CD4-positive, alpha-beta memory T cell (primary cell): ENCODE measurements around the gene EXD3. TPM values are rescaled to one million over a fixed set of nuclear protein-coding genes. Genes with fewer than 3 reads are reported as not detected.
A peak's percentile ranks its signal among the peaks of the same experiment; 100 is the strongest.

Experiments
- CTCF ChIA-PET: fragments of 350-600 bp; sonication (Branson Sonifier 250); formaldehyde crosslinking; loops from one replicate; lab custom pipeline; 2021; ENCODE audit warnings: inconsistent platforms; ENCODE audit not compliant: partially characterized antibody; lab: Charles Lee
- POLR2A ChIA-PET: fragments of 350-600 bp; sonication (Branson Sonifier 250); formaldehyde crosslinking; loops from one replicate; lab custom pipeline; 2021; ENCODE audit not compliant: partially characterized antibody; lab: Charles Lee
- DNase-seq, 5 donors: peaks; one replicate each; pipeline versions ENCODE4 v3.0.0 to v3.0.0-alpha.2; 2020 to 2022; ENCODE audit warnings: mixed read lengths in 1 of 5
- H3K27ac ChIP-seq: one replicate; pipeline ENCODE4 v1.7.0; 2013; ENCODE audit warnings: low read depth, low read length
- H3K27me3 ChIP-seq: 2 replicates; pipeline ENCODE4 v1.7.0; 2013; ENCODE audit warnings: mild to moderate bottlenecking, low read length, moderate library complexity; ENCODE audit not compliant: insufficient read depth
- H3K36me3 ChIP-seq: 2 replicates; pipeline ENCODE4 v1.7.0; 2013; ENCODE audit warnings: mild to moderate bottlenecking, low read length, moderate library complexity; ENCODE audit not compliant: insufficient read depth
- H3K4me1 ChIP-seq: 2 replicates; pipeline ENCODE4 v1.7.0; 2013; ENCODE audit warnings: mild to moderate bottlenecking, low read length, moderate library complexity; ENCODE audit not compliant: insufficient read depth
- H3K4me3 ChIP-seq, 2 donors: one replicate each; pipeline ENCODE4 v1.7.0; 2013; ENCODE audit warnings: low read length in 2 of 2, mild to moderate bottlenecking in 1 of 2
- H3K9me3 ChIP-seq, 2 donors: one replicate each; pipeline ENCODE4 v1.7.0; 2013; ENCODE audit warnings: low read length in 2 of 2, control low read depth in 1 of 2; ENCODE audit not compliant: control insufficient read depth in 1 of 2
- H3K27ac Mint-ChIP-seq, 7 donors: one replicate each; pipeline ENCODE4 v1.8.0; 2020 to 2021; ENCODE audit warnings: mixed read lengths in 7 of 7, mild to moderate bottlenecking in 6 of 7, inconsistent platforms in 3 of 7, moderate library complexity in 3 of 7
- H3K27me3 Mint-ChIP-seq, 2 donors: one replicate each; pipeline ENCODE4 v1.8.0; 2020 to 2021; ENCODE audit warnings: mixed read lengths in 2 of 2
- H3K36me3 Mint-ChIP-seq, 2 donors: one replicate each; pipeline ENCODE4 v1.8.0; 2020 to 2021; ENCODE audit warnings: mixed read lengths in 2 of 2, inconsistent platforms in 1 of 2, mild to moderate bottlenecking in 1 of 2
- H3K4me1 Mint-ChIP-seq, 4 donors: one replicate each; pipeline ENCODE4 v1.8.0; 2020 to 2021; ENCODE audit warnings: mixed read lengths in 4 of 4, mild to moderate bottlenecking in 1 of 4
- H3K4me3 Mint-ChIP-seq, 8 donors: one replicate each; pipeline ENCODE4 v1.8.0; 2020 to 2021; ENCODE audit warnings: mixed read lengths in 8 of 8, mild to moderate bottlenecking in 7 of 8, moderate library complexity in 6 of 8, inconsistent platforms in 3 of 8
- H3K9me3 Mint-ChIP-seq, 8 donors: one replicate each; pipeline ENCODE4 v1.8.0; 2020 to 2021; ENCODE audit warnings: mixed read lengths in 8 of 8, mild to moderate bottlenecking in 5 of 8, inconsistent platforms in 3 of 8, moderate library complexity in 1 of 8
- intact Hi-C: fragments of 100-400 bp; cut with micrococcal nuclease; formaldehyde crosslinking; loops from one replicate; pipeline ENCODE4 v1.15.1; 2023
- polyA plus RNA-seq, 2 donors: library from polyadenylated mRNA; unstranded; fragments of 300-500 nt; fragmentation: Illumina TruSeq; gene quantifications; one replicate each; pipeline ENCODE4 v1.2.3, GENCODE V29; 2021
- total RNA-seq, 2 experiments: library from RNA; stranded (reverse); gene quantifications; one replicate each; pipeline ENCODE4 v1.2.3, GENCODE V29; 2021

EXD3 gene
- total and polyA plus RNA-seq, 4 experiments from 2014 or later: 2.5 to 21.9 (median 14.2) TPM

DNA sequence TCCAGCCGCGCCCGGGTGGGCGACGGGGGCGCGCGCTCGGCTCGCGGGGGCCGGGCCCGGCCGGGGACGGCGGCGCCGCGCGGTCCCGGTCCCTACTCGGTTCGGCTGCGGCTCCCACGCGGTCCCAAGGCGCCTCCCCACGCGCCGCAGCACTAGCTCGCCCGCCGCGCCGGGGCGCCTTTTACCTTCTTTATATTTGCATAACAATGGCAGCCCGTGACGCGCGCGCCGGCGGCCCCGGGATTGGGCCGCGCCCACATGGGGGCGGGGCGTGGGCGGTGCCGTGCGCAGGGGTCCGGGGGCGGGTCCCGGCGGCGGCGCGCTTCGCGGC lies 120.9 kb downstream of the EXD3 start, which contains the start of gene NRARP:
NRARP (minus strand) TSS at position 154 of the 331 bp plus-strand sequence. CDS start 343 bp downstream, outside the sequence.
- ChIA-PET POLR2A (interaction anchor here (1.0 to 1.7 kb wide), 4 partner anchors 50 to 122 kb away, joined by 3 to 11 read pairs (median 5); partner anchors contain the start of genes EXD3, NOXA1 and TUBB4B), CTCF (interaction anchor here (0.6 to 1.7 kb wide), 8 partner anchors 11 to 223 kb away, joined by 3 to 4 read pairs (median 3); no protein-coding TSS in a partner anchor)
- Histone ChIP-seq H3K9me3 (no peaks in the 10 kb centered on the region), H3K36me3 (no peaks in the 10 kb centered on the region), H3K4me1 (peaks cover 32% of the 10 kb centered on the region), H3K27me3 (peaks cover 16% of the 10 kb centered on the region), H3K4me3 (peak within 1 kb of the TSS in 1 of 2 donors; percentile 58), H3K27ac (peak within 1 kb of the TSS; percentile 15)
- Mint-ChIP-seq H3K9me3 (no peaks in the 10 kb centered on the region), H3K4me3 (peak within 1 kb of the TSS in 7 of 8 donors; percentile 58 to 85 (median 66)), H3K36me3 (no peaks in the 10 kb centered on the region), H3K4me1 (peaks cover 3 to 23% (median 13%) of the 10 kb centered on the region in 4 donors), H3K27ac (peak within 1 kb of the TSS in 1 of 7 donors; percentile 35), H3K27me3 (peaks cover 3 to 9% of the 10 kb centered on the region in 2 donors)
- intact Hi-C loops: loop anchor here (1.0 to 10.0 kb wide), 2 partner anchors 143 to 233 kb away; no protein-coding TSS in a partner anchor
- DNase-seq: peak; percentile 87 to 90 (median 88)

GRCh38 chr9:137301081-137301947 lies 121.6 kb downstream of the EXD3 start:
- ChIA-PET CTCF (interaction anchor here (0.6 to 1.7 kb wide), 8 partner anchors 12 to 223 kb away, joined by 3 to 4 read pairs (median 3); no protein-coding TSS in a partner anchor), POLR2A (interaction anchor here (1.0 to 1.7 kb wide), 4 partner anchors 49 to 122 kb away, joined by 3 to 11 read pairs (median 5); partner anchors contain the start of genes EXD3, NOXA1 and TUBB4B)
- H3K27me3 ChIP-seq: peaks cover 24% of the 10 kb centered on the region
- intact Hi-C loops: loop anchor here (1.0 to 10.0 kb wide), 2 partner anchors 60 to 233 kb away; partner anchors contain the start of gene TUBB4B
- peak overlapping the region in 1 of 2 donors; percentile 58 for H3K4me3 ChIP-seq
- H3K9me3 ChIP-seq: no peaks in the 10 kb centered on the region
- Mint-ChIP-seq H3K27ac (peak overlapping the region in 1 of 7 donors; percentile 15), H3K4me3 (peak overlapping the region in 7 of 8 donors; percentile 64 to 89 (median 82)), H3K4me1 (peaks cover 6 to 27% (median 13%) of the 10 kb centered on the region in 4 donors), H3K27me3 (peaks cover 9 to 15% of the 10 kb centered on the region in 2 donors), H3K9me3 (no peaks in the 10 kb centered on the region), H3K36me3 (no peaks in the 10 kb centered on the region)
- DNase-seq: no peak
- no peaks in the 10 kb centered on the region for H3K36me3 ChIP-seq
- no peak overlapping the region for H3K27ac ChIP-seq
- peaks cover 31% of the 10 kb centered on the region for H3K4me1 ChIP-seq

DNA sequence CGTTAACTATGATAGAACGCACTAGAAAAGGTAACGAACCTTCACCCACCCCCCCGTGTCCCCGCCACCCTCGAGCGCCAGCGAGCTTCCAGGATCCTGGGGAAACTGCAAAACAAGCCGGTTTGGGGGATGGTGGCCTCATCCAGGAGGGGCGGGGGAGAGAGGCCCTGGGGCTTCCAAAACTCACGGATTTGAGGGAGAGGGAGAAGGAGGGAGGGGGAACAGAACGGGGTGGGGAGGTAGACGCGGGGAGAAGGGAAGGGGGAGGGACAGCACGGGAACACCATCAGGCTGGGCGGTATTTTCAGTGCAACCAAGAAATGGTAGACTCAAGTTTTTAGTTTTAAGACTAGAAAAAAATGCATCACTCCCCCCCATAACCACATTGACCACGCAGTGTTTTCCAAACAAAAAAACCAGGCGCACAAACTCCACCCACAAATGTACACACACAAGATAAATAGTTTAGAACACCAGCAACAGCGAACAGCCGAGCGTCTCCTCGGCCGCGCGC lies 122.3 kb downstream of the EXD3 start:
- no peaks in the 10 kb centered on the region for H3K9me3 Mint-ChIP-seq
- ChIA-PET POLR2A (interaction anchor here (1.6 kb wide), 1 partner anchor 48 kb away, joined by 3 read pairs; no protein-coding TSS in a partner anchor), CTCF (no interaction called here)
- Histone ChIP-seq H3K4me3 (peak overlapping the region in 1 of 2 donors; percentile 38), H3K9me3 (no peaks in the 10 kb centered on the region), H3K36me3 (no peaks in the 10 kb centered on the region), H3K27me3 (peaks cover 26% of the 10 kb centered on the region), H3K4me1 (peaks cover 24% of the 10 kb centered on the region), H3K27ac (no peak overlapping the region)
- H3K4me3 Mint-ChIP-seq: peak overlapping the region; percentile 68 to 89 (median 82)
- peaks cover 10 to 15% of the 10 kb centered on the region in 2 donors for H3K27me3 Mint-ChIP-seq
- peak overlapping the region in 1 of 7 donors; percentile 66 for H3K27ac Mint-ChIP-seq
- H3K4me1 Mint-ChIP-seq: peaks cover 6 to 23% (median 12%) of the 10 kb centered on the region in 4 donors
- no peaks in the 10 kb centered on the region for H3K36me3 Mint-ChIP-seq
- no peak for DNase-seq
- intact Hi-C loops: loop anchor here (1.0 to 10.0 kb wide), 2 partner anchors 59 to 234 kb away; partner anchors contain the start of gene TUBB4B

DNA sequence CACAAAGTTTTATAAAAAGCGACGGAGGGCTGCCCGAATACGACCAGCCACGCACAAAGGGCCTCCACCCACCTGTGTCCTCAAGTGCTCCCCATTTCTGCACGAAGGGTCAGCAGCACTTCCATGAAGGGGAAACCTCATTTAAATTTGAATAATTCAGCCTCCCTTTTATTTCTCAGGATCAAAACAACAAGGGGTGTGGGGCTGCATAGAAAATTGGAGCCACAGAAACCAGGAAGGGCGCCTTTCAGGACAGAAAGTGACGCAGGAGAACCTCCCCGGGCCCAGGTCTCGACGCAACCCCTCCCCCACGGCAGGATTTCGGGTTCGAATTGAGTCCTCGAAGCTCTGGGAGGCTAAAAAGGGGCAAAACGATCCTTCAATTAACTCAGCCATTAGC lies 123.0 kb downstream of the EXD3 start:
- Mint-ChIP-seq H3K27ac (no peak overlapping the region), H3K27me3 (peaks cover 10 to 15% of the 10 kb centered on the region in 2 donors), H3K4me1 (peaks cover 4 to 18% (median 8%) of the 10 kb centered on the region in 4 donors), H3K4me3 (peak overlapping the region in 5 of 8 donors; percentile 9 to 53 (median 35)), H3K36me3 (no peaks in the 10 kb centered on the region), H3K9me3 (no peaks in the 10 kb centered on the region)
- H3K27ac ChIP-seq: no peak overlapping the region
- ChIA-PET POLR2A (no interaction called here), CTCF (no interaction called here)
- H3K4me3 ChIP-seq: no peak overlapping the region
- no peaks in the 10 kb centered on the region for H3K9me3 ChIP-seq
- H3K4me1 ChIP-seq: peaks cover 19% of the 10 kb centered on the region
- intact Hi-C loops: loop anchor here (10.0 kb wide), 1 partner anchor 235 kb away; no protein-coding TSS in a partner anchor
- H3K27me3 ChIP-seq: peaks cover 26% of the 10 kb centered on the region
- H3K36me3 ChIP-seq: no peaks in the 10 kb centered on the region
- DNase-seq: no peak

DNA sequence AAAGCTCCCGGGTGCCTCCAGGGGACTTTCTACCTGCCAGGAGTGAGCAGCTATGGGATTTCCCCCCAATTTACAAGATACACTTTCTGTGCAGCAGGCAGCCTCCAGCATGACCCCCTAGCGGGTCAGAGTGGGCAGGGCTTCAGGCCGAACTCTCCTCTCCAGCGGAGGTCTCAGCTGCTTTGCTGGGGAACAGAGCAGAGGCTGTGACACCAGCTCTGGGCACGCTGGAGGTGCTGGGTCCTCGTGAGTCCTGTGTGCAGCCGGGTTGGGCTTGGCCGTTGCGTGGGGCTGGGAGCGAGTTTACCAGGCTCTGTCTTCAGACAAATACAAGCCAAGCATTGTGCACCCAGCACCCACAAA lies 123.8 kb downstream of the EXD3 start:
- no peaks in the 10 kb centered on the region for H3K9me3 ChIP-seq
- peaks cover 17% of the 10 kb centered on the region for H3K4me1 ChIP-seq
- ChIA-PET POLR2A (no interaction called here), CTCF (no interaction called here)
- H3K36me3 ChIP-seq: no peaks in the 10 kb centered on the region
- no peaks in the 10 kb centered on the region for H3K36me3 Mint-ChIP-seq
- no peak overlapping the region for H3K27ac Mint-ChIP-seq
- H3K4me3 ChIP-seq: no peak overlapping the region
- intact Hi-C loops: no loop called here
- no peak overlapping the region for H3K27ac ChIP-seq
- H3K9me3 Mint-ChIP-seq: no peaks in the 10 kb centered on the region
- no peak overlapping the region for H3K4me3 Mint-ChIP-seq
- peaks cover 26% of the 10 kb centered on the region for H3K27me3 ChIP-seq
- no peak for DNase-seq
- H3K27me3 Mint-ChIP-seq: peaks cover 14 to 19% of the 10 kb centered on the region in 2 donors
- H3K4me1 Mint-ChIP-seq: peaks cover 4 to 18% (median 9%) of the 10 kb centered on the region in 4 donors

DNA sequence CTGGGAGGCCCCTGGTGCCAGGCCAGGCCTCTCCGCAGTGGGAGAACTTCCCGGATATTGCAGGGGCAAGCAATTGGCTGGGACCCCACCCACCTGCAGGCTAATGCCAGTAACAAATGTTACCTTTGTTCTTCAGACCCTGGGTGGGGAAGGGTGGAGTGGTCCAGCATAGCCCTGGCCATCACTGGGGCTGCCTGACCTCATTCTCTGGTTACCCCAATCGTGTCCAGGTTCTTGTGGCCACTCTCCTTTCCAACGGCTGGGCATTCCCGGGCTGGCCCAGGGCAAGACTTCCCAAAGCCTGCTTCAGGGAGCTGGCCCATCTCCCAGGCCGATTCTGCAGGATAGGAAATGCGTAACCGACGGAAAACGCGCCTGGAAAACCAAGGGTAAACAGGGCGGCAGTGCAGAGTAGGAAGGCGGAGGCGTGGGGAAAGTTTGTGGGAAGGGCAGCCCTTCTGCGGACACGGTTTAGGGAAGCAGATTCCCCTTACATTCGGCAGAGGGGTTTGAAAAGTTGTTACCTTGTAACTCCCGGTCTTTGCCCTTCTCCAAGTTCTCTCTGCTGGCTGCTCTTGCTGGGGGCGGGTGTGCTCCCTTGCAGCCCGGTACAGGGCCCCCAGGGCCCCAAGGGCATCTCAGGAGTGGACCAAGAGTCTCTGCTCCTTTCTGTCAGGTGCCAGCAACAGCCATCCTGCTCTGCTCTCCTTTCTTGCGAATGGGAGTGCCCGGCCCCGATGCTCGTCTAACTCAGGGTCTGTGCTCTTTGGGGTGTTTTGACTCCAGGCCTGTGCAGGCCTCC lies 124.4 kb downstream of the EXD3 start:
- no peak overlapping the region for H3K4me3 ChIP-seq
- CTCF ChIA-PET: no interaction called here
- peaks cover 17% of the 10 kb centered on the region for H3K4me1 ChIP-seq
- H3K9me3 ChIP-seq: no peaks in the 10 kb centered on the region
- H3K36me3 Mint-ChIP-seq: no peaks in the 10 kb centered on the region
- intact Hi-C loops: no loop called here
- H3K4me1 Mint-ChIP-seq: peaks cover 4 to 14% (median 6%) of the 10 kb centered on the region in 4 donors
- peaks cover 16 to 22% of the 10 kb centered on the region in 2 donors for H3K27me3 Mint-ChIP-seq
- H3K9me3 Mint-ChIP-seq: peaks cover 0 to 2% (median 0%) of the 10 kb centered on the region in 8 donors
- H3K36me3 ChIP-seq: no peaks in the 10 kb centered on the region
- peaks cover 26% of the 10 kb centered on the region for H3K27me3 ChIP-seq
- no peak for DNase-seq
- H3K27ac Mint-ChIP-seq: no peak overlapping the region
- no peak overlapping the region for H3K27ac ChIP-seq
- H3K4me3 Mint-ChIP-seq: no peak overlapping the region
- POLR2A ChIA-PET: no interaction called here
